ENCODE data around the gene HK3.
A peak's percentile ranks its signal among the peaks of the same experiment; 100 is the strongest.

DNA sequence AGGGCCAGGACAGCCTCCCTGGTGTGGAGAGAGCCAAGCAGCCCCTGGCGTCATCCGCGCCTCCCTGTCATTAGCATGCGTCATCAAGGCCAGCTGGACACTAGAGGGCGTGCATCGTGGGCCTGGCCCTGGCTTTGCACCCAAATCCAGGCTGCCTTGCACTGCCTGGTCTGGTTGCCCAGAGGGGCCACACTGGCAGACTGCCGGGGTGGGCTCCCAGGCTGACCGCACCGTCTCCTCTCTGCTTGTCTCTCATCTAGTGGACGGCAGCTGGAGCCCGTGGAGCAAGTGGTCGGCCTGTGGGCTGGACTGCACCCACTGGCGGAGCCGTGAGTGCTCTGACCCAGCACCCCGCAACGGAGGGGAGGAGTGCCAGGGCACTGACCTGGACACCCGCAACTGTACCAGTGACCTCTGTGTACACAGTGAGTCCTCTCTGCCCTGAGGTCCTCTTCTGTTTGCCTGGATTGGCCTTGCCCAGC is 29.0 kb downstream of the HK3 start:
- TF ChIP-seq, protein P1, sequence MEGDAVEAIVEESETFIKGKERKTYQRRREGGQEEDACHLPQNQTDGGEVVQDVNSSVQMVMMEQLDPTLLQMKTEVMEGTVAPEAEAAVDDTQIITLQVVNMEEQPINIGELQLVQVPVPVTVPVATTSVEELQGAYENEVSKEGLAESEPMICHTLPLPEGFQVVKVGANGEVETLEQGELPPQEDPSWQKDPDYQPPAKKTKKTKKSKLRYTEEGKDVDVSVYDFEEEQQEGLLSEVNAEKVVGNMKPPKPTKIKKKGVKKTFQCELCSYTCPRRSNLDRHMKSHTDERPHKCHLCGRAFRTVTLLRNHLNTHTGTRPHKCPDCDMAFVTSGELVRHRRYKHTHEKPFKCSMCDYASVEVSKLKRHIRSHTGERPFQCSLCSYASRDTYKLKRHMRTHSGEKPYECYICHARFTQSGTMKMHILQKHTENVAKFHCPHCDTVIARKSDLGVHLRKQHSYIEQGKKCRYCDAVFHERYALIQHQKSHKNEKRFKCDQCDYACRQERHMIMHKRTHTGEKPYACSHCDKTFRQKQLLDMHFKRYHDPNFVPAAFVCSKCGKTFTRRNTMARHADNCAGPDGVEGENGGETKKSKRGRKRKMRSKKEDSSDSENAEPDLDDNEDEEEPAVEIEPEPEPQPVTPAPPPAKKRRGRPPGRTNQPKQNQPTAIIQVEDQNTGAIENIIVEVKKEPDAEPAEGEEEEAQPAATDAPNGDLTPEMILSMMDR (IDR thresholded peaks at IDR 0.05; ENCODE audit: low read length) = peak; percentile 36
- TF ChIP-seq EZH2 (optimal IDR thresholded peaks at IDR 0.05; ENCODE audit: low read depth, low read length) = no peak
- TF ChIP-seq EZH2phosphoT487 (IDR thresholded peaks at IDR 0.05; ENCODE audit: low read length) = no peak

All from MM.1S (cell line).